C4-2B (cell line): Measurements from ENCODE around the gene DLG4.

Experiments used
- ZFX ChIP-seq: fragments of 450-650 bp; IDR thresholded peaks from 2 replicates; pipeline ENCODE4 v1.6.1; 2017
- TF ChIP-seq, protein P1 (sequence below): fragments of 450-650 bp; conservative IDR thresholded peaks from 2 replicates; pipeline ENCODE4 v1.5.1; 2017; ENCODE audit warnings: mild to moderate bottlenecking

DNA sequence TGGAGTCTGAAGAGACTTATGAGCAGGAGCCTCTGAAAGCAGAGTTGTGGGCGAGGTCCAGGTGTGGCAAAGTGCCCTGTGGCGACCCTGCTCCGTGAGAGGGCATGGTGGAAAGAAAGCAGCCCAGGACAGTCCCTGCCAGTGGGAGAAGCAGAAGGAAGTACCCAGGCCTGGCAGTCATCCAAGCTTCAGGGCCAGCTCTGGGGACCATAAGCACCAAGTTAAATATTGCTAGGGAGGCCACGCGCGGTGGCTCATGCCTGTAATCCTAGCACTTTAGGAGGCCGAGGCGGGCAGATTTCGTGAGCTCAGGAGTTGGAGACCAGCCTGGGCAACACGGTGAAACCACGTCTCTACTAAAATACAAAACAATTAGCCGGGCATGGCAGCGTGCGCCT, 35.5 kb downstream of the DLG4 start:
- TF ChIP-seq, protein P1, sequence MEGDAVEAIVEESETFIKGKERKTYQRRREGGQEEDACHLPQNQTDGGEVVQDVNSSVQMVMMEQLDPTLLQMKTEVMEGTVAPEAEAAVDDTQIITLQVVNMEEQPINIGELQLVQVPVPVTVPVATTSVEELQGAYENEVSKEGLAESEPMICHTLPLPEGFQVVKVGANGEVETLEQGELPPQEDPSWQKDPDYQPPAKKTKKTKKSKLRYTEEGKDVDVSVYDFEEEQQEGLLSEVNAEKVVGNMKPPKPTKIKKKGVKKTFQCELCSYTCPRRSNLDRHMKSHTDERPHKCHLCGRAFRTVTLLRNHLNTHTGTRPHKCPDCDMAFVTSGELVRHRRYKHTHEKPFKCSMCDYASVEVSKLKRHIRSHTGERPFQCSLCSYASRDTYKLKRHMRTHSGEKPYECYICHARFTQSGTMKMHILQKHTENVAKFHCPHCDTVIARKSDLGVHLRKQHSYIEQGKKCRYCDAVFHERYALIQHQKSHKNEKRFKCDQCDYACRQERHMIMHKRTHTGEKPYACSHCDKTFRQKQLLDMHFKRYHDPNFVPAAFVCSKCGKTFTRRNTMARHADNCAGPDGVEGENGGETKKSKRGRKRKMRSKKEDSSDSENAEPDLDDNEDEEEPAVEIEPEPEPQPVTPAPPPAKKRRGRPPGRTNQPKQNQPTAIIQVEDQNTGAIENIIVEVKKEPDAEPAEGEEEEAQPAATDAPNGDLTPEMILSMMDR = no peak
- no peak for TF ChIP-seq ZFX
